Measurements from ENCODE around the gene EIF4A3.

The EIF4A3 gene

DNA sequence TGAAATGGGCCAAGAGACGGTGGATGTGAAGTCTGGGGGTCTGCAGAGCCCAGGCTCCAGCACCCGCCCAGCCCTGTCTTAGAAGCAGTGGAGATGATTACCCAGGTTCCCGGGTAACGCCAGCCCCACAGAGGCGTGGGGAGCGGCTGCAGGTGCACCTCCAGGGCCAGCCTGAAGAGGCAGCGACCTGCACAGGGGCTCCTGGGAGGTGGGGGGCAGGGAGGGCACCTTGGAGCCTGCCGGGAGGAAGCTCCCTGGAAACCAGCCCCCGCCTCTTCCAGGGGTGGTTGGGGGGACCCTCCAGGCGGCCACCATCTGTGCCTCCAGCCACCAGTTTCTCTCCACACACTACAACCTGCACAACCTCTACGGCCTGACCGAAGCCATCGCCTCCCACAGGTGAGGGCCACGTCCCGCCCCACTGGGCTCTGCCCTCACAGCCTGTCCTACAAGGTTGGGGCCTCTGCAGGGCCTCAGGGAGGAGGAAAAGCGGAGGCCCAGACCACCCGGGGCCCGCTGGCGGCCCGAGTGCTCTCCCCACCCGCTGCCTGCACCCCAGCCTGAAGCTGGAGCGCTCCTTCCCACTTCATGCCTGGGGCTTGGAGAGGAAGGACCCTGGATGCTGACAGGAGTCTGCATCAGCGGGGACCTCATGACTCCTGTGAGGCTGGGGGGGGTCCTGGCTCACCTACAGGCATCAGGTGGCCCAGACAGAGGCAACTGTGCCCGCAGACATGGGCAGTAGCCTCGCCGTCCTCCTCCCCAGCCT is 35.0 kb downstream of the EIF4A3 start:
- FAIRE-seq: no peak

DNA sequence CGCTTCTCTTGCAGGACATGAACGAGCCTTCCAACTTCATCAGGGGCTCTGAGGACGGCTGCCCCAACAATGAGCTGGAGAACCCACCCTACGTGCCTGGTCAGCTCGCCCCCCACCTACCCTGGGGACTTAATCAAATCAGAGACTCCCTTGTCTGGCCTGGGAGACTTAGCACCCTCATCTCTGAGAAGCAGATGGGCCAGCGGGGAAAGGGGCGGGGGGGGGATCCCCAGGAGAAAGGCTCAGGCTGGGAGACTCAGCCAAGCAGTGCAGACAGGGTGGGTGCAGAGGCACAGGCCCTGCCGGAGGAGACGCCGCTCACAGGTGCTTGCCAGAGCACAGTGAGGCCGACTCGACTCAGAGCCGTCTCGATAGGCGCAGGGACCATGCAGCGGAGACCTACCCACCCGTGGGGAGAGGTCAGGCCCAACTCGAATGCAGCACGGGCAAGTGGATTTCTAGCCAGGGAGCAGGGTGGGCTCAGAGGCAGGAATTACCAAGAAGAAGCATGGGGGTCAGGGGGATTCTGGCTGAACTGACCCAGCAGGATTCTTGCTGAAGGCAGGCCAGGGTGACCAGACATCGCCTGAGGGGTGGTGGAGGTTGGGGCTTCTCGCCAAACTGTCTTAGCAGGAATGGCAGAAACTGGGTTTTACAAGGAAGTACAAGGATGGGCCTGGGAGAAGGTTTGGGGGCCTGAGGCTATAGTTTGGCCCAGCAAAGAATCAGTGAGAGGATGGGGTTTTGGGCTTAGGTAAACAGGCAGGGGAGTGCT is 35.8 kb downstream of the EIF4A3 start:
- no peak for FAIRE-seq

DNA sequence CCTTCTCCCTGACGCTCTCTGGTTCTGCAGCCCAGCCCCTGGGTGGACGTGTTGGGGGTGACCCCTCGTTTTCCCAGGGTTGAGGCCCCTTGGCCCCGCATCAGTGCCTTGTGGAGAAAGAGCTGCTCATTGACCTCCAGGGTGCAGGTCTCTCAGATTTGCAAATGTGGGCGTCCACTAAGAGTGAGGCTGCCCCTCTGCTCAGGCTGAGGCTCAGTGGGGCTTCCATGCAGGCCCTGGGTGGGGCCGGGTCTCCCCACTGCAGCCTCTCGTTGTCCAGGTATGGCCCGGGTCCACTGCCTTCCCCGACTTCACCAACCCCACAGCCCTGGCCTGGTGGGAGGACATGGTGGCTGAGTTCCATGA is 36.5 kb downstream of the EIF4A3 start:
- no peak for FAIRE-seq

DNA sequence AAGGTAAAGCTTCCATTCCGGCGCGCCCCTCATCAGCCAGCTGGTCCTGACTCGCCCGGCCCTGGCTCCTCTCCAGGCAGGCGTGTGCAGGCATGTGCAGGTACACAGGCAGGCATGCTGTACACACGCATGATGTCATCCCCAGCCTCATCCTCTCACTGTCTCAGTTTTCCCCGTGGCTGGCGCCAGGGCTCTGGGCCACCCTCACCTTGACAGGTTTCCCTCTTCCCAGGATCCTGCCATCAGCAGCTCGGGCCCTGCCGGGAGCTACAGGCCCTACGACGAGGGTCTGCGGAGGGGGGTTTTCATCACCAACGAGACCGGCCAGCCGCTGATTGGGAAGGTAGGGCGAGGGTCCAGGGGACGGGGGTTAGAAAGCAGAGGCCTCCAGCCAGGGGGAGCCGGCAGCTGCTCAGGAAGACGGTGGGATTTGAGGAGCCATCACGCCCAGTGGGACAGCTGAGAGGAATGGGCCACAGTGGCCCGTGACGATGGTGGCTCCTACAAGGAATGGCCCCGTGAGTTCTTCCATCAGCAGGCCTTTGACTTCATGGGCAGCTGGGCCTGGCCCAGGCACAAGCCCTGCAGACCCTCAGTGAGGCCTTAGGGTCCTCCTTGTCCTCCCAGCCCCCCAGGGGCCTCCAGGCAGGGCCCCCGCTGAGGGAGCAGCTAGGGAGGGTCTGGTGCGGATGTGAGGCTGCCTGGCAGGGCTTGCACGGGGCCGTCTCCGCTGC is 37.0 kb downstream of the EIF4A3 start:
- FAIRE-seq: no peak

DNA sequence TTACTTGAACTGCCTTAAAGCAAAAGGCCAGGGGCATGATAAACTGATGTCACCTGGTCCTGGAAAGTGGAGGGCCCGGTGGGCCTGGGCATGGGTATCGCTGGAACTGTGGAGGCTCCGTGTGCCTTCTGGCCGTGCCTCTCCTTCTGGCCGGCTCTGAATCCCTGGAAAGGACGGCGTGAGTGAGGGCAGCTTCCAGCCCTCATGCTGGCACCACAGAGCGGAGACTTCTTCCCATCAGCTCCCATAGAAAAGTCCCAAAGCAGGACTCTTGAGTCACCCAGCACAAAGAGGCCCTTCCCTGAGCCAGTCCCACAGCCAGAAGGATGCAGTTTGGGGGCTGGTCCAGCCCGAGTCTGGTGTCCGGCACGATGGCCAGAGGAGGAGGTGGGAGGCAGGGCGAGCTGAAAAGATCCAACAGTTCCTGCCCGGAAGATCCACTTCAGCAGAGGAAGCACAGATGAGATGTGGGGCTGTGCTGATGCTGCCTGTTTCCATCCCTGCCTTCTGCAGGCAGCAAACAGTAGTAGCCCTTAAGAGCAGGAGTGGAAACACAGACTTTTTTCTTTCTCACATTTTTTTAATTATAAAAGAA is 37.8 kb downstream of the EIF4A3 start:
- no peak for FAIRE-seq

DNA sequence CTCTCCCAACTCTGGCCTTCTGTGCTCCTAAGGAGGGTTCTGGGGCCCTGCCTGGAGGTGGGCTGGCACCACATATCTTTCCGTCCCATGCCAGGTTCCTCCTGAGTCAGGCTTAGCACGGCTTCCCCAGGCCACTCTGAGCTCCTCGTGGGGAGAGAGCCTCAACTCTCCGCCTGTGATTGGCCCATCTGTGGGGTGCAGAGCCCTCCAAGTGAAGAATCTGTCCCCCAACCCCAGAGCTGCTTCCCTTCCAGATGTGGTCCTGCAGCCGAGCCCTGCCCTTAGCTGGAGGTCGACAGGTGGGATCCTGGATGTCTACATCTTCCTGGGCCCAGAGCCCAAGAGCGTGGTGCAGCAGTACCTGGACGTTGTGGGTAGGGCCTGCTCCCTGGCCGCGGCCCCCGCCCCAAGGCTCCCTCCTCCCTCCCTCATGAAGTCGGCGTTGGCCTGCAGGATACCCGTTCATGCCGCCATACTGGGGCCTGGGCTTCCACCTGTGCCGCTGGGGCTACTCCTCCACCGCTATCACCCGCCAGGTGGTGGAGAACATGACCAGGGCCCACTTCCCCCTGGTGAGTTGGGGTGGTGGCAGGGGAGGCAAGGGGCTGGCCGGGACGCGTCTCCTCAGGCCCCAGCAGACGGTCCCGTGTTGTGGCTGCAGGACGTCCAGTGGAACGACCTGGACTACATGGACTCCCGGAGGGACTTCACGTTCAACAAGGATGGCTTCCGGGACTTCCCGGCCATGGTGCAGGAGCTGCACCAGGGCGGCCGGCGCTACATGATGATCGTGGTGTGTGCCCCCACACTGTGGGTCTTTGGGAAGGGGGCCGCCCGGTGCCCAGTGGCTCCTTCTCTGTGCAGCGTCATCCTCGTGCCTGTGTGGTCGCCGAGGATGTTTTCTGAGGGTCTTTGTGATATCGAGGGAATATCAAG is 38.6 kb downstream of the EIF4A3 start:
- no peak for FAIRE-seq

DNA sequence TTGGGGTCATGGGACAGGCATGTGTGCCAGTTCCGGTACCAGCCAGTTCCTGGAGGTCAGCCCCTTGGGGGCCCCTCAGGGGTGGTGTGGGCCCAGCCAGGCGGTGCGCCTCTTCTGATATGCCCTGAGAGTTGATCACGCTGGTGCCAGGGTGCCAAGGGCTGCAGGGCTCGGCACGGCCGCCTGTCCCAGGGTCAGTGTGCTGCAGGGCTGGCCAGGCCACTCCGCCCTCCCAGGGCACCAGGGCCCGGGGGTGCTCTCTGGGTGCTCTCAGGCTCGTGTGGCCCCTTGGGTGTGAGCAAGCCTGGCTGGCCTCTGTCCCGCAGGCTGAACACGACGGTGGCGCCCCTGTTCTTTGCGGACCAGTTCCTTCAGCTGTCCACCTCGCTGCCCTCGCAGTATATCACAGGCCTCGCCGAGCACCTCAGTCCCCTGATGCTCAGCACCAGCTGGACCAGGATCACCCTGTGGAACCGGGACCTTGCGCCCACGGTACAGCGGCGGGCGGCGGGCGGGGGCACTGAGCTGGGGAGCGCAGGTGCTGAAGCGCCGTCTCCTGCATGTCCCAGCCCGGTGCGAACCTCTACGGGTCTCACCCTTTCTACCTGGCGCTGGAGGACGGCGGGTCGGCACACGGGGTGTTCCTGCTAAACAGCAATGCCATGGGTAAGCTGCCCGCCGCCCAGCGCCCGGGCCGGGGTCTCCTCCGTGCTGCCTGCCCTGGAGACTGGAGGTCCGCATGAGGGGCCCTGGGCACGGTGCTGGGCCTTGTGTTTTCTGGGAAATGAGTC is 39.5 kb downstream of the EIF4A3 start:
- FAIRE-seq: no peak

DNA sequence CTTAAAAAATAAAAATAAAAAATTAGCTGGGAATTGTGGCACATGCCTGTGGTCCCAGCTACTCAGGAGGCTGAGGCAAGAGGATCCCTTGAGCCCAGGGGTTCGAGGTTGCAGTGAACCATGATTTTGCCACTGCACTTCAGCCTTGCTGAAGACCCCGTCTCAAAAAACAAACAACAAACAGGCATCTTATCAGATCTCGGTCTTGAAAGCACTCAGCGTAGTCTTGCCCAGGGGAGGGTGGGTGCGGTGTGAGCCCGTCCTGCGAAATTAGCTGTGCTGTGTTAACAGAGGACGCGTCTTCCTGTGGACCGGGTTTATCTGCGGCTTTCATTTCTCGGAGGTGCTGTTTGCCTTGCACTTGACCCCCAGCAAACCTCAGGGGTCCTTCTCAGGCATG is 40.2 kb downstream of the EIF4A3 start:
- no peak for FAIRE-seq

DNA sequence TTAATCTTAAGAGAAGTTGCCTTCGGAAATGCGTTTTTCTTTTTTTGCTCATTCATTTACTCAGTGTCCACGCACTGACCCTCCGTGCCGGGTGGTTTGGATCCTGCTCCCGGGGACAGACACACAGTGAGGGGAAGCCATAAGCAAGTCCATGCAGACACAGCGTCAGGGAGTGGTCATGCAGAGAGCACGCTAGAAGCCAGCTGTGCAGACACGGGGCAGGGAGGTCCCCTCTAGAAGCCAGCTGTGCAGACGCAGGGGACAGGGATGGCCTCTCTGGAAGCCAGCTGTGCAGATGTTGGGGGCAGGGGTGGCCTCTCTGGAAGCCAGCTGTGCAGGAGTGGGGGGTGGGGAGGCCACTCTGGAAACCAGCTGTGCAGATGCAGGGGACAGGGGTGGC is 40.8 kb downstream of the EIF4A3 start:
- FAIRE-seq: no peak

DNA sequence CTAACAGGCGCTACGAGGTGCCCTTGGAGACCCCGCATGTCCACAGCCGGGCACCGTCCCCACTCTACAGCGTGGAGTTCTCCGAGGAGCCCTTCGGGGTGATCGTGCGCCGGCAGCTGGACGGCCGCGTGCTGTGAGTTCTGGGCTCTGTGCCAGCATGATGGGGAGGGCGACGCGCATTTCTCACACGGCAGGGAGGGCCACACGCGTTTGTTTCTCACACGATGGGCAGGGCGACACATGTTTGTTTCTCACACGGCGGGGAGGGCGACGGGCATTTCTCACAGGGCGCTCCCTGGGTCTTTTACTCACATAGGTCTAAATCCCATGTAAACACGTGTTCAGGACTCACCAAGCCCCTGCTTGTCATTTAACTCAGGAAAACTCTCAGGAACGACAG is 41.2 kb downstream of the EIF4A3 start:
- FAIRE-seq: no peak

DNA sequence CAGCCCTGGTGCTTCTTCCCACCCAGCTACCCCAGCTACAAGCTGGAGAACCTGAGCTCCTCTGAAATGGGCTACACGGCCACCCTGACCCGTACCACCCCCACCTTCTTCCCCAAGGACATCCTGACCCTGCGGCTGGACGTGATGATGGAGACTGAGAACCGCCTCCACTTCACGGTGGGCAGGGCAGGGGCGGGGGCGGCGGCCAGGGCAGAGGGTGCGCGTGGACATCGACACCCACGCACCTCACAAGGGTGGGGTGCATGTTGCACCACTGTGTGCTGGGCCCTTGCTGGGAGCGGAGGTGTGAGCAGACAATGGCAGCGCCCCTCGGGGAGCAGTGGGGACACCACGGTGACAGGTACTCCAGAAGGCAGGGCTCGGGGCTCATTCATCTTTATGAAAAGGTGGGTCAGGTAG is 42.0 kb downstream of the EIF4A3 start:
- no peak for FAIRE-seq

DNA sequence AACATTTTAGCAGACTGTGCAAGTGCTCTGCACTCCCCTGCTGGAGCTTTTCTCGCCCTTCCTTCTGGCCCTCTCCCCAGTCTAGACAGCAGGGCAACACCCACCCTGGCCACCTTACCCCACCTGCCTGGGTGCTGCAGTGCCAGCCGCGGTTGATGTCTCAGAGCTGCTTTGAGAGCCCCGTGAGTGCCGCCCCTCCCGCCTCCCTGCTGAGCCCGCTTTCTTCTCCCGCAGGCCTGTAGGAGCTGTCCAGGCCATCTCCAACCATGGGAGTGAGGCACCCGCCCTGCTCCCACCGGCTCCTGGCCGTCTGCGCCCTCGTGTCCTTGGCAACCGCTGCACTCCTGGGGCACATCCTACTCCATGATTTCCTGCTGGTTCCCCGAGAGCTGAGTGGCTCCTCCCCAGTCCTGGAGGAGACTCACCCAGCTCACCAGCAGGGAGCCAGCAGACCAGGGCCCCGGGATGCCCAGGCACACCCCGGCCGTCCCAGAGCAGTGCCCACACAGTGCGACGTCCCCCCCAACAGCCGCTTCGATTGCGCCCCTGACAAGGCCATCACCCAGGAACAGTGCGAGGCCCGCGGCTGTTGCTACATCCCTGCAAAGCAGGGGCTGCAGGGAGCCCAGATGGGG is 42.5 kb downstream of the EIF4A3 start:
- FAIRE-seq: no peak

DNA sequence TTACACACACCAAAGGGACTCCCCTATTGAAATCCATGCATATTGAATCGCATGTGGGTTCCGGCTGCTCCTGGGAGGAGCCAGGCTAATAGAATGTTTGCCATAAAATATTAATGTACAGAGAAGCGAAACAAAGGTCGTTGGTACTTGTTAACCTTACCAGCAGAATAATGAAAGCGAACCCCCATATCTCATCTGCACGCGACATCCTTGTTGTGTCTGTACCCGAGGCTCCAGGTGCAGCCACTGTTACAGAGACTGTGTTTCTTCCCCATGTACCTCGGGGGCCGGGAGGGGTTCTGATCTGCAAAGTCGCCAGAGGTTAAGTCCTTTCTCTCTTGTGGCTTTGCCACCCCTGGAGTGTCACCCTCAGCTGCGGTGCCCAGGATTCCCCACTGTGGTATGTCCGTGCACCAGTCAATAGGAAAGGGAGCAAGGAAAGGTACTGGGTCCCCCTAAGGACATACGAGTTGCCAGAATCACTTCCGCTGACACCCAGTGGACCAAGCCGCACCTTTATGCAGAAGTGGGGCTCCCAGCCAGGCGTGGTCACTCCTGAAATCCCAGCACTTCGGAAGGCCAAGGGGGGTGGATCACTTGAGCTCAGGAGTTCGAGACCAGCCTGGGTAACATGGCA is 43.4 kb downstream of the EIF4A3 start:
- no peak for FAIRE-seq

DNA sequence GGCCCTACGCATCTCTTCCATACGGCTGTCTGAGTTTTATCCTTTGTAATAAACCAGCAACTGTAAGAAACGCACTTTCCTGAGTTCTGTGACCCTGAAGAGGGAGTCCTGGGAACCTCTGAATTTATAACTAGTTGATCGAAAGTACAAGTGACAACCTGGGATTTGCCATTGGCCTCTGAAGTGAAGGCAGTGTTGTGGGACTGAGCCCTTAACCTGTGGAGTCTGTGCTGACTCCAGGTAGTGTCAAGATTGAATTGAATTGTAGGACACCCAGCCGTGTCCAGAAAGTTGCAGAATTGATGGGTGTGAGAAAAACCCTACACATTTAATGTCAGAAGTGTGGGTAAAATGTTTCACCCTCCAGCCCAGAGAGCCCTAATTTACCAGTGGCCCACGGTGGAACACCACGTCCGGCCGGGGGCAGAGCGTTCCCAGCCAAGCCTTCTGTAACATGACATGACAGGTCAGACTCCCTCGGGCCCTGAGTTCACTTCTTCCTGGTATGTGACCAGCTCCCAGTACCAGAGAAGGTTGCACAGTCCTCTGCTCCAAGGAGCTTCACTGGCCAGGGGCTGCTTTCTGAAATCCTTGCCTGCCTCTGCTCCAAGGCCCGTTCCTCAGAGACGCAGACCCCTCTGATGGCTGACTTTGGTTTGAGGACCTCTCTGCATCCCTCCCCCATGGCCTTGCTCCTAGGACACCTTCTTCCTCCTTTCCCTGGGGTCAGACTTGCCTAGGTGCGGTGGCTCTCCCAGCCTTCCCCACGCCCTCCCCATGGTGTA is 44.1 kb downstream of the EIF4A3 start:
- FAIRE-seq: no peak

DNA sequence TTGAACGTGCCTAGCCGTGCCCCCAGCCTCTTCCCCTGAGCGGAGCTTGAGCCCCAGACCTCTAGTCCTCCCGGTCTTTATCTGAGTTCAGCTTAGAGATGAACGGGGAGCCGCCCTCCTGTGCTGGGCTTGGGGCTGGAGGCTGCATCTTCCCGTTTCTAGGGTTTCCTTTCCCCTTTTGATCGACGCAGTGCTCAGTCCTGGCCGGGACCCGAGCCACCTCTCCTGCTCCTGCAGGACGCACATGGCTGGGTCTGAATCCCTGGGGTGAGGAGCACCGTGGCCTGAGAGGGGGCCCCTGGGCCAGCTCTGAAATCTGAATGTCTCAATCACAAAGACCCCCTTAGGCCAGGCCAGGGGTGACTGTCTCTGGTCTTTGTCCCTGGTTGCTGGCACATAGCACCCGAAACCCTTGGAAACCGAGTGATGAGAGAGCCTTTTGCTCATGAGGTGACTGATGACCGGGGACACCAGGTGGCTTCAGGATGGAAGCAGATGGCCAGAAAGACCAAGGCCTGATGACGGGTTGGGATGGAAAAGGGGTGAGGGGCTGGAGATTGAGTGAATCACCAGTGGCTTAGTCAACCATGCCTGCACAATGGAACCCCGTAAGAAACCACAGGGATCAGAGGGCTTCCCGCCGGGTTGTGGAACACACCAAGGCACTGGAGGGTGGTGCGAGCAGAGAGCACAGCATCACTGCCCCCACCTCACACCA is 44.8 kb downstream of the EIF4A3 start:
- no peak for FAIRE-seq

DNA sequence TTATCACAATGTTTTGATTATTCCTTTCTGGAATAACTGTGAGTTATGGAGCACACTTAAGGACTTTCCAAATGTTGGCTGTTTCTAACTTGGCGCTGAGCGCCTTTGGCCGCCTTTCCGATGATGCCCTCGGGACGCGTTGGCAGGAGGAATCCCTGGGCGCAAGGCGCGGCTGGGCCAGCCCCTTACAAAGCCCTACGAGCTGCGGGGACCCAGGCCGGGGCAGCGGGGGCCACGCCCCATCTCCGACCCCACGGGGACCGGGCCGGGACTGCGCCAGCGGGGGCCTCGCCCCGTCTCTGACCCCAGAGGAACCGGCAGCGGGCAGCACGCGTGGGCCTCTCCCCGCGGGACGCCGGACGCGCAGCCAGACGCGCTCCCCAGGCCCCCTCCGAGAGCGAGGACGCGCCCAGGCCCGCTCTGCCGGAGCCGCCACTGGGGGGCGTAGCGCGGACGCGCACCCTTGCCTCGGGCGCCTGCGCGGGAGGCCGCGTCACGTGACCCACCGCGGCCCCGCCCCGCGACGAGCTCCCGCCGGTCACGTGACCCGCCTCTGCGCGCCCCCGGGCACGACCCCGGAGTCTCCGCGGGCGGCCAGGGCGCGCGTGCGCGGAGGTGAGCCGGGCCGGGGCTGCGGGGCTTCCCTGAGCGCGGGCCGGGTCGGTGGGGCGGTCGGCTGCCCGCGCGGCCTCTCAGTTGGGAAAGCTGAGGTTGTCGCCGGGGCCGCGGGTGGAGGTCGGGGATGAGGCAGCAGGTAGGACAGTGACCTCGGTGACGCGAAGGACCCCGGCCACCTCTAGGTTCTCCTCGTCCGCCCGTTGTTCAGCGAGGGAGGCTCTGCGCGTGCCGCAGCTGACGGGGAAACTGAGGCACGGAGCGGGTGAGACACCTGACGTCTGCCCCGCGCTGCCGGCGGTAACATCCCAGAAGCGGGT is 45.6 kb downstream of the EIF4A3 start, which contains the start of gene GAA:
Gene GAA (plus strand): TSS at position 571 of the 935 bp plus-strand sequence. CDS start 3,006 bp downstream, outside the sequence.
- no peak for FAIRE-seq

DNA sequence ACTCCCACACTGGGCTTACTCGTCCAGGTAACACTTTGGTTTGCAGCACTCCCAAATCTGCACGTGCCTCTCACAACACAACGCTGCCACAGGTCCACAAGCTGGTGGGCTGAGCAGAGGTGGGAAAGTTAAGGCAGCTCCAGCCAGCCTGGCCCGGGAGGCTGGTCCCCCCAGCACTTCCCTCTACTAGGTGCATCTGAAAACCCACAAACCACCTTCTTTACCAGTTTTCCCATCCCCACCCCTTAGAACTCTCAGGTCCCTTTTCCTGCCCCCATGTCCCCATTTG is 46.9 kb downstream of the EIF4A3 start:
- FAIRE-seq: no peak

All from TTC549 (cell line).